GM21825 (cell line): ENCODE measurements around the gene ERC2.

Source experiments
- ATAC-seq: cut with Tn5 transposase; IDR thresholded peaks from one replicate; pipeline ENCODE4 v1.9.1; 2021; ENCODE audit warnings: mild to moderate bottlenecking, moderate library complexity; ENCODE audit not compliant: unreplicated experiment

The ERC2 gene

GRCh38 chr3:56369914-56370313 lies 98.4 kb downstream of the ERC2 start:
- ATAC-seq = no peak

DNA sequence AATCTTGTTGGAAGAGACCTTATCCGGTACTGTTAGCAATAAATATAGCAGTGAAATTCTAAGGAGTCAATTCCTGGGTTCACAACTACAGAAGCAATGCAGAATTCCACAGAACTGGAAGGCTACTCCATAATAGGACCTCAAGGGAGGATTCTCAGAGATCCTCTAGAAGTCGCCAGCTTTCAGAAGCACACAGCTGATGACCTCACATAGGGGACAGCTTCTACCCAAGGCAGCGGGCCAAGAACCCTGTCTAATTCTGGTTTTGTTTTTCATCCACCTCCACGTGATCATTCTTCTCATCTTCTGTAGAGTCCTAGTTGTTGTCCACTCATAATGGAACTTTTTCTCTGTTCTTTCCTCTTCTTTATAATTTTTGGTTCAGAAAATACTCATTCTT lies 99.4 kb downstream of the ERC2 start:
- ATAC-seq = no peak

DNA sequence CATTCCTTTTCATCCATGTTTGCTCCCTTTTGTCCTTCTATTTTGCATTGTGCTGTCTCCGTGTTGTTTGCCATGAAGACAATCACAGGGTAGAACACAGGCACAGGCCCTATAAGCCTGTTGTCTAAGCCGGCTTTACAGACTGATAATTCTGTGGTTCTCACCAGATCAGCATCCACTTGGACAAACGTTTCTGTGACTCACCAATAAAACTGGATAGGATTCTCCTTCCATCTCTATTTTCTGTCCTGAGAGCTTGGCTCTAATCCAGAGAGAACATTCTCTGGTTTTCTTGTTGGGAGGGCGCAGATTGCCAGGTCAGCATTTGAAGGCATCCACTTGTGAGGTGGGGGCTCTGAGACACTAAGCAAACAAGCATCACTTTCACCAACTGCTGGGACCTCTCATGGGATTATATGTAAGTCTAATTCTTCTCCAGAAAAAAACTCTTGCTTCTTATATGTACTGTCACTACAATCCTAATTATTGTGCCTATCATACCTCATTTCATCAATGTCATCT lies 101.6 kb downstream of the ERC2 start:
- no peak for ATAC-seq

- no peak for ATAC-seq
Measured at GRCh38 chr3:56365905-56366640, 102.2 kb downstream of the ERC2 start.

GRCh38 chr3:56364665-56365064 lies 103.6 kb downstream of the ERC2 start:
- ATAC-seq = no peak

- ATAC-seq = no peak
Measured at GRCh38 chr3:56363720-56364119, 104.5 kb downstream of the ERC2 start.

GRCh38 chr3:56361731-56362130 lies 106.5 kb downstream of the ERC2 start:
- ATAC-seq = no peak

GRCh38 chr3:56357266-56357665 lies 111.0 kb downstream of the ERC2 start:
- no peak for ATAC-seq

GRCh38 chr3:56356808-56357207 lies 111.5 kb downstream of the ERC2 start:
- no peak for ATAC-seq

- no peak for ATAC-seq
Measured at GRCh38 chr3:56355570-56356185, 112.6 kb downstream of the ERC2 start.

DNA sequence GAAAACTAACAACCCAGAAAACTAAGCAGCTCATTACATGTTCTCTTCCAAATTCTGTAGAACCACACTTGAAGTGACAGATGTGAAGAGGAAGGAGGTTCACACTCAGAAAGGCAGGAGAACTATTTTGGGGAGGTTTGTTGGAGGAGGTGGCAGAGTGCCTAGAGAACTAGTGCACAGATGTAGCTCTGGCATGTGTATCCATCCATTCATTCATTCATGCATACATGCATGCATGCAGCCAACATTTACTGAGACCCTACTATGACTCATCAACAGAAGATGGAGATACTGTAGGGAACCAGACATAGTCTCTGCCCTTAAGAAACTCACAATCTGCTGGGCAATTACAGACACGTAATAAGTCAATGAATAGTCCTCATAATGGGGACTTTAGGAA lies 116.7 kb downstream of the ERC2 start:
- ATAC-seq = no peak

- no peak for ATAC-seq
Measured at GRCh38 chr3:56347219-56347871, 120.9 kb downstream of the ERC2 start.

- no peak for ATAC-seq
Measured at GRCh38 chr3:56342475-56342874, 125.8 kb downstream of the ERC2 start.

GRCh38 chr3:56339671-56340070 lies 128.6 kb downstream of the ERC2 start:
- no peak for ATAC-seq

- ATAC-seq = no peak
Measured at GRCh38 chr3:56339244-56339643, 129.0 kb downstream of the ERC2 start.

DNA sequence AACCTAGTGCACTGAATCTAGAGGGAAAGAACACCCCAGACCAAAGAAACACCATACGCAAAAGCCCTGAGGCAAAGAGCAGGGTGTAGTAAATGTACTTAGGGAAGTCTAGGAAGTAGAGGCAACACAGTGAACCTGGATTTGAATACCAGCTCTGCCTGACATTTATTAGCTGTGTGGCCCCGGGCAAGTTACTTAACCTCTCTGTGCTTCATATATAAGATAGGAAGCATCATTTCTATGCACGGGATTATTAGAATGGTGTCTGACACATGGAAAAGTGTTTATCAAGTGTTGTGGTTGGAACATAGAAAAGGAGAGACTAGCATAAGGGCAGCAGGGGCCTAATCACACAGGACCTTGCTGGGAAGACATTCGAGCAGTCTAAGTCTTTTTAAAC lies 132.2 kb downstream of the ERC2 start:
- ATAC-seq = no peak

GRCh38 chr3:56324473-56324872 lies 143.8 kb downstream of the ERC2 start:
- ATAC-seq = no peak

DNA sequence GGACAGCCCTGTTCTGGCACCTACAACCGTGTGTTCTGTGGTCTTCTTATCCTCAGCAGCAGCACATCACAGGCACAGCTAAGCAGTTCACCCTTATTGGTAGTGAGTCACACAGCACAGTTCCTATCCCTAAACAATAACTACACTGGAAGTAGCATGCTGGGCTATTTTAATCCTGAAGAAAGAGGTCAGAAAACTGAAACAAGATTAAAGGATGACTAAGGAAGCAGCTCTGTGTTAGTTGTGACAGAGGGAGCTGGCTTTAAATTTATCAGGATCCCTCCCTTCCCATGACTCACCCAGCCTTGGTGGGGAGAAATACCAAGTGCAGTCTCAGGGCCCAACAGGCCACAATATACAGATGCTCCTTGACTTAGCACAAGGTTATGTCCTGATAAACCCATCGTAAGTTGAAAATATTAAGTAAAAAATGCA lies 144.3 kb downstream of the ERC2 start:
- no peak for ATAC-seq

DNA sequence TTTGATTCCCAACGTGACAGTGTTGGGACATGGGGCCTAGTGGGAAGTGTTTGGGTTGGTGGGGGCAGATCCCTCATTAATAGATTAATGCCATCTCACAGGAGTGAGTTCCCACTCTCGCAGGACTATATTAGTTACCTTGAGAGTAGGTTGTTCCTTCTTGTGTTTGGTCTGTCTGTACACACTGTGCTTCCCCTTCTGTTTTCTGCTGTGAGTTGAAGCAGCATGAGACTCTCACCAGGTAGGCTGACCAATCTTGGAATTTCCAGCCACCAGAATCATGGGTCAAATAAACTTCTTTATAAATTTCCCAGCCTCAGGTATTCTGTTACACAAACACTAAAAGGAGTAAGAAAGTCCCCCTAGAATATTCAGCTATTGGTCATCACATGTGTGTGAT lies 145.4 kb downstream of the ERC2 start:
- ATAC-seq = no peak

DNA sequence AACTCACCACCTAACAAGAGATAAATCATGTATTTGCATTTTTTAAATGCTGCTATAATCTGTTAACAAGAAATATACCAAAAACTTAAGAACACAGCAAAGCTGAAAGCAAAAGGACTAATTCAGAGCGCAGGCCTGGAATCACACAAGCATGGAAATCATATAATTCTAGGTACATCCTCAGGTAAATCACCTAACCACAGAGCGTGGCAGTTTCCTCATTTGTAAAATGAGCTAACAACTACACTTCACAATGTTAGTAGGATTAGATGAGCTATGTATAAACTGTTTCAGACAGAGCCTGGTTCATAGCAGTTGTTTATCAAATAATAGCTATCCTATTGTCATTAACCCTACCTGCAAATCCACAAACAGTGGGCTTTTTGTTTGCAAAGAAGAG lies 146.4 kb downstream of the ERC2 start:
- ATAC-seq = no peak

- no peak for ATAC-seq
Measured at GRCh38 chr3:56321383-56321782, 146.9 kb downstream of the ERC2 start.

DNA sequence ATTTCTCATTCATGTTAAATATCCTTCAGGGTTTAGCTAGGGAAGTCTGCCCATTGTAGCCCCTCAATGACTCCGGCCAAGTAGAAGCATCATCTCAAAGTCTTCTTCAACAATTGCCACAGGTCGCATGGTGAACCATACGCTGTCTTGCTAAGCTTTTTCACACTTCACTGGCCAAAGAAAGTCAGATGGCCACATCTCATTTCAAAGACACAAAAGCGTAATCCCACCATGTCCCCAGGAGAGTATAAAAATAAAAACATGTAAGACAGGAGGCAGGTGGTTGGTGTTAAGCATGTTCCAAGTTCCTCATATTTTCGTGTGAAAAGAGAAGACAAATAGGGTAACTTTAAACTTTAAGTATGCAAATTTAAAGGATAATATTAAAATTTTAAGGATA lies 147.4 kb downstream of the ERC2 start:
- ATAC-seq = no peak
